Measurements from ENCODE around the gene RPS6KA5.
"Not testable (repeated sequence)": the region's sequence is repeated elsewhere in the genome, so short reads cannot be mapped to it uniquely, and the experiment has no call there.

Gene RPS6KA5

GRCh38 chr14:90858511-90858910, 201.9 kb downstream of the RPS6KA5 start:
- H3K4me1 Mint-ChIP-seq, result no peaks in the 10 kb centered on the region
- H3K27ac Mint-ChIP-seq, result no peak overlapping the region
- H3K36me3 Mint-ChIP-seq (ENCODE audit: low read depth), result no peaks in the 10 kb centered on the region
- no peak overlapping the region for H3K4me3 Mint-ChIP-seq
- H3K27me3 Mint-ChIP-seq (ENCODE audit: low read depth), result no peaks in the 10 kb centered on the region
- no peaks in the 10 kb centered on the region for H3K9me3 Mint-ChIP-seq
- no peak for TF ChIP-seq CTCF (IDR thresholded peaks at IDR 0.05; ENCODE audit: unreplicated experiment in 3 of 3)

GRCh38 chr14:90857866-90858265, 202.6 kb downstream of the RPS6KA5 start:
- Mint-ChIP-seq H3K27ac (no peak overlapping the region), H3K27me3 (ENCODE audit: low read depth) (no peaks in the 10 kb centered on the region), H3K36me3 (ENCODE audit: low read depth) (no peaks in the 10 kb centered on the region), H3K9me3 (no peaks in the 10 kb centered on the region), H3K4me3 (no peak overlapping the region), H3K4me1 (no peaks in the 10 kb centered on the region)
- no peak for TF ChIP-seq CTCF (IDR thresholded peaks at IDR 0.05; ENCODE audit: unreplicated experiment in 3 of 3)

- not testable (repeated sequence) for H3K27ac Mint-ChIP-seq; H3K4me1 Mint-ChIP-seq; H3K4me3 Mint-ChIP-seq; H3K9me3 Mint-ChIP-seq; H3K36me3 Mint-ChIP-seq (ENCODE audit: low read depth); H3K27me3 Mint-ChIP-seq (ENCODE audit: low read depth)
These were observed 204.3 kb downstream of the RPS6KA5 start for GRCh38 chr14:90856115-90856514.

- no peaks in the 10 kb centered on the region for H3K9me3 Mint-ChIP-seq
- no peak for TF ChIP-seq CTCF (IDR thresholded peaks at IDR 0.05; ENCODE audit: unreplicated experiment in 3 of 3)
- H3K27ac Mint-ChIP-seq, result no peak overlapping the region
- H3K4me1 Mint-ChIP-seq, result no peaks in the 10 kb centered on the region
- no peaks in the 10 kb centered on the region for H3K36me3 Mint-ChIP-seq (ENCODE audit: low read depth)
- no peak overlapping the region for H3K4me3 Mint-ChIP-seq
- no peaks in the 10 kb centered on the region for H3K27me3 Mint-ChIP-seq (ENCODE audit: low read depth)
These were observed 207.3 kb downstream of the RPS6KA5 start for GRCh38 chr14:90853116-90853515.

GRCh38 chr14:90851327-90852036, 209.0 kb downstream of the RPS6KA5 start:
- H3K36me3 Mint-ChIP-seq (ENCODE audit: low read depth), result no peaks in the 10 kb centered on the region
- peak overlapping the region in 2 of 3 experiments; percentile 34 to 43 for H3K27ac Mint-ChIP-seq
- H3K4me1 Mint-ChIP-seq, result no peaks in the 10 kb centered on the region
- no peaks in the 10 kb centered on the region for H3K9me3 Mint-ChIP-seq
- no peak for TF ChIP-seq CTCF (IDR thresholded peaks at IDR 0.05; ENCODE audit: unreplicated experiment in 3 of 3)
- no peak overlapping the region for H3K4me3 Mint-ChIP-seq
- no peaks in the 10 kb centered on the region for H3K27me3 Mint-ChIP-seq (ENCODE audit: low read depth)

GRCh38 chr14:90850487-90850886, 210.0 kb downstream of the RPS6KA5 start:
- no peak overlapping the region for H3K4me3 Mint-ChIP-seq
- no peaks in the 10 kb centered on the region for H3K36me3 Mint-ChIP-seq (ENCODE audit: low read depth)
- H3K9me3 Mint-ChIP-seq, result no peaks in the 10 kb centered on the region
- H3K27ac Mint-ChIP-seq, result peak overlapping the region in 2 of 3 experiments; percentile 54 to 58
- TF ChIP-seq CTCF (IDR thresholded peaks at IDR 0.05; ENCODE audit: unreplicated experiment in 3 of 3), result no peak
- H3K27me3 Mint-ChIP-seq (ENCODE audit: low read depth), result no peaks in the 10 kb centered on the region
- no peaks in the 10 kb centered on the region for H3K4me1 Mint-ChIP-seq

Data from nephron (organoid).